ENCODE data around the gene KCNH3.

DNA sequence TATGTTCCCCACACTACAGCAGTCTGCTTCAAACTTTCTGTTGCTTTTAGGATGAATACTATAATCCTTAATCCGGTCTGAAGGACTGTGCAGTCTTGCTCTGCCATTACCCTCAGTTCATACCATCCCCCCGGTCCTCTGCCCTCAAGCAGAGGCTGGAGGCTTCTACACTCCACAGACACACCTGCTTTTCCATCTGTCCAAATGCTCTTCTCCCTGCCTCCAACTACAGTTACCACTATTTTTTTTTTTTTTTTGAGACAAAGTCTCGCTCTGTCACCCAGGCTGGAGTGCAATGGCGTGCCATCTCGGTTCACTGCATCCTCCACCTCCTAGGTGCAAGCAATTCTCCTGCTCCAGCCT lies 19.3 kb upstream of the KCNH3 start:
- TF ChIP-seq, protein P1, sequence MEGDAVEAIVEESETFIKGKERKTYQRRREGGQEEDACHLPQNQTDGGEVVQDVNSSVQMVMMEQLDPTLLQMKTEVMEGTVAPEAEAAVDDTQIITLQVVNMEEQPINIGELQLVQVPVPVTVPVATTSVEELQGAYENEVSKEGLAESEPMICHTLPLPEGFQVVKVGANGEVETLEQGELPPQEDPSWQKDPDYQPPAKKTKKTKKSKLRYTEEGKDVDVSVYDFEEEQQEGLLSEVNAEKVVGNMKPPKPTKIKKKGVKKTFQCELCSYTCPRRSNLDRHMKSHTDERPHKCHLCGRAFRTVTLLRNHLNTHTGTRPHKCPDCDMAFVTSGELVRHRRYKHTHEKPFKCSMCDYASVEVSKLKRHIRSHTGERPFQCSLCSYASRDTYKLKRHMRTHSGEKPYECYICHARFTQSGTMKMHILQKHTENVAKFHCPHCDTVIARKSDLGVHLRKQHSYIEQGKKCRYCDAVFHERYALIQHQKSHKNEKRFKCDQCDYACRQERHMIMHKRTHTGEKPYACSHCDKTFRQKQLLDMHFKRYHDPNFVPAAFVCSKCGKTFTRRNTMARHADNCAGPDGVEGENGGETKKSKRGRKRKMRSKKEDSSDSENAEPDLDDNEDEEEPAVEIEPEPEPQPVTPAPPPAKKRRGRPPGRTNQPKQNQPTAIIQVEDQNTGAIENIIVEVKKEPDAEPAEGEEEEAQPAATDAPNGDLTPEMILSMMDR (IDR thresholded peaks at IDR 0.05; ENCODE audit: control extremely low read depth in 1 of 3, insufficient read depth in 1 of 3, low read depth in 1 of 3, low read length in 3 of 3) = no peak
- no peak for TF ChIP-seq SIN3A (conservative IDR thresholded peaks at IDR 0.05 in 1 of 2, IDR thresholded peaks at IDR 0.05 in 1 of 2; ENCODE audit: low read depth in 1 of 2, low read length in 2 of 2)
- no peak for TF ChIP-seq SP1 (IDR thresholded peaks at IDR 0.05; ENCODE audit: low read depth, low read length)
- TF ChIP-seq EP300 (IDR thresholded peaks at IDR 0.05; ENCODE audit: borderline replicate concordance in 1 of 2, low read depth in 2 of 2, low read length in 2 of 2) = no peak
- TF ChIP-seq, protein P2, sequence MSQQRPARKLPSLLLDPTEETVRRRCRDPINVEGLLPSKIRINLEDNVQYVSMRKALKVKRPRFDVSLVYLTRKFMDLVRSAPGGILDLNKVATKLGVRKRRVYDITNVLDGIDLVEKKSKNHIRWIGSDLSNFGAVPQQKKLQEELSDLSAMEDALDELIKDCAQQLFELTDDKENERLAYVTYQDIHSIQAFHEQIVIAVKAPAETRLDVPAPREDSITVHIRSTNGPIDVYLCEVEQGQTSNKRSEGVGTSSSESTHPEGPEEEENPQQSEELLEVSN (IDR thresholded peaks at IDR 0.05) = no peak
- TF ChIP-seq EZH2 (IDR thresholded peaks at IDR 0.05; ENCODE audit: low read depth, low read length, severe bottlenecking) = no peak

Measured in H1 (cell line).